ENCODE data around the gene PCDHGC4.

Gene PCDHGC4

DNA sequence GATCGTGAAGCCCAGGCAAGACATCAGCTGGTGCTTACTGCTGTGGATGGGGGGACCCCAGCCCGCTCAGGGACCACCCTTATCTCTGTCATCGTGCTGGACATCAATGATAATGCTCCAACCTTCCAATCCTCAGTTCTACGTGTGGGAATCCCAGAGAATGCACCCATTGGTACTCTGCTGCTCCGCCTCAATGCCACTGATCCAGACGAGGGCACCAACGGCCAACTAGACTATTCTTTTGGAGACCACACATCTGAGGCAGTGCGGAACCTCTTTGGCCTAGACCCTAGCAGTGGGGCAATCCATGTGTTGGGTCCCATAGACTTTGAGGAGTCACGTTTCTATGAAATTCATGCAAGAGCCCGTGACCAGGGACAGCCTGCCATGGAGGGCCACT is 5.0 kb downstream of the PCDHGC4 start:
- TF ChIP-seq, protein P1, sequence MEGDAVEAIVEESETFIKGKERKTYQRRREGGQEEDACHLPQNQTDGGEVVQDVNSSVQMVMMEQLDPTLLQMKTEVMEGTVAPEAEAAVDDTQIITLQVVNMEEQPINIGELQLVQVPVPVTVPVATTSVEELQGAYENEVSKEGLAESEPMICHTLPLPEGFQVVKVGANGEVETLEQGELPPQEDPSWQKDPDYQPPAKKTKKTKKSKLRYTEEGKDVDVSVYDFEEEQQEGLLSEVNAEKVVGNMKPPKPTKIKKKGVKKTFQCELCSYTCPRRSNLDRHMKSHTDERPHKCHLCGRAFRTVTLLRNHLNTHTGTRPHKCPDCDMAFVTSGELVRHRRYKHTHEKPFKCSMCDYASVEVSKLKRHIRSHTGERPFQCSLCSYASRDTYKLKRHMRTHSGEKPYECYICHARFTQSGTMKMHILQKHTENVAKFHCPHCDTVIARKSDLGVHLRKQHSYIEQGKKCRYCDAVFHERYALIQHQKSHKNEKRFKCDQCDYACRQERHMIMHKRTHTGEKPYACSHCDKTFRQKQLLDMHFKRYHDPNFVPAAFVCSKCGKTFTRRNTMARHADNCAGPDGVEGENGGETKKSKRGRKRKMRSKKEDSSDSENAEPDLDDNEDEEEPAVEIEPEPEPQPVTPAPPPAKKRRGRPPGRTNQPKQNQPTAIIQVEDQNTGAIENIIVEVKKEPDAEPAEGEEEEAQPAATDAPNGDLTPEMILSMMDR (IDR thresholded peaks at IDR 0.05; ENCODE audit: insufficient read depth, low read depth, low read length, missing control alignments): no peak
- H3K4me3 ChIP-seq (ENCODE audit: low read depth, low read length): no peak overlapping the region
- DNase-seq (ENCODE audit: low read depth): no peak

DNA sequence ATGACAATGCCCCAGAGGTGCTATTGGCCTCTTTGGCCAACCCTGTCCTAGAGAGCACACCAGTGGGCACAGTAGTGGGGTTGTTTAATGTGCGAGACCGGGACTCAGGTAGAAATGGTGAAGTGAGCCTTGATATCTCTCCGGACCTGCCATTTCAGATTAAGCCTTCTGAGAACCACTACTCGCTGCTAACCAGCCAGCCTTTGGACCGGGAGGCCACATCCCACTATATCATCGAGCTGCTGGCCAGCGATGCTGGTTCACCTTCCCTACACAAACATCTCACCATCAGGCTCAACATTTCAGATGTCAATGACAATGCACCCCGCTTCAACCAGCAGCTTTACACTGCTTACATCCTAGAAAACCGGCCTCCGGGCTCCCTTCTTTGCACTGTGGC is 5.4 kb downstream of the PCDHGC4 start:
- TF ChIP-seq, protein P1 (IDR thresholded peaks at IDR 0.05; ENCODE audit: insufficient read depth, low read depth, low read length, missing control alignments): no peak
- H3K4me3 ChIP-seq (ENCODE audit: low read depth, low read length): no peak overlapping the region
- DNase-seq (ENCODE audit: low read depth): no peak

DNA sequence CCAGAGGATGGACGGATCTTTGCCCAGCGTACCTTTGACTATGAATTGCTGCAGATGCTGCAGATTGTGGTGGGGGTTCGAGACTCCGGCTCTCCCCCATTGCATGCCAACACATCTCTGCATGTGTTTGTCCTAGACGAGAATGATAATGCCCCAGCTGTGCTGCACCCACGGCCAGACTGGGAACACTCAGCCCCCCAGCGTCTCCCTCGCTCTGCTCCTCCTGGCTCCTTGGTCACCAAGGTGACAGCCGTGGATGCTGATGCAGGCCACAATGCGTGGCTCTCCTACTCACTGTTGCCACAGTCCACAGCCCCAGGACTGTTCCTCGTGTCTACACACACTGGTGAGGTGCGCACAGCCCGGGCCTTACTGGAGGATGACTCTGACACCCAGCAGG is 5.9 kb downstream of the PCDHGC4 start:
- TF ChIP-seq, protein P1 (IDR thresholded peaks at IDR 0.05; ENCODE audit: insufficient read depth, low read depth, low read length, missing control alignments): no peak
- no peak overlapping the region for H3K4me3 ChIP-seq (ENCODE audit: low read depth, low read length)
- DNase-seq (ENCODE audit: low read depth): no peak

DNA sequence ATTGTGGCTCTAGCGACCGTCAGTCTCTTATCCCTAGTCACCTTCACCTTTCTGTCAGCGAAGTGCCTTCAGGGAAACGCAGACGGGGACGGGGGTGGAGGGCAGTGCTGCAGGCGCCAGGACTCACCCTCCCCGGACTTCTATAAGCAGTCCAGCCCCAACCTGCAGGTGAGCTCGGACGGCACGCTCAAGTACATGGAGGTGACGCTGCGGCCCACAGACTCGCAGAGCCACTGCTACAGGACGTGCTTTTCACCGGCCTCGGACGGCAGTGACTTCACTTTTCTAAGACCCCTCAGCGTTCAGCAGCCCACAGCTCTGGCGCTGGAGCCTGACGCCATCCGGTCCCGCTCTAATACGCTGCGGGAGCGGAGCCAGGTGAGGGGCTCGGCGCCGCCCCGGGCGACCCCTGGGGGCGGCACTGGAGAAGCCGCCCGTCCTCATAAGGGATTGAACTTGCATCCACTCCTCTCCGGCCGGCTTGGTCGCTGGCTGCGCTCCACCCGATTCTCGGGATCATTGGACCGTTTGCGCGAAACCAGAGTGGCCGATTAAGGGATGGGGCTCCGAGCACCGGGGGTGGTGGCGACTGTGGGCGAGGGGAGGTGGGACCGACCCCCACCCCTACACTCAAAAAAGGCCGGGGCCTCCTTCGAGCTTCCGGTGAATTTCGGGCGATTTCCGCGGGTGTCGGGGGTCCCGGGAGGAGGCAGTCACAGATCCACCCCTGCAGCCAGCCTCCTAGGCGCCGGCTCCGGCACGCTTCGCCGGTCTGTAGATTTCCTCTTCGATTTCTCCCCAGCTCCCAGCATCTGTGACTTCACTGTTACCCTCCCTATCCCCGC is 6.7 kb downstream of the PCDHGC4 start:
- peak overlapping the region; percentile 65 for H3K4me3 ChIP-seq (ENCODE audit: low read depth, low read length)
- DNase-seq (ENCODE audit: low read depth): peak; percentile 37
- TF ChIP-seq, protein P1 (IDR thresholded peaks at IDR 0.05; ENCODE audit: insufficient read depth, low read depth, low read length, missing control alignments): peak; percentile 0

DNA sequence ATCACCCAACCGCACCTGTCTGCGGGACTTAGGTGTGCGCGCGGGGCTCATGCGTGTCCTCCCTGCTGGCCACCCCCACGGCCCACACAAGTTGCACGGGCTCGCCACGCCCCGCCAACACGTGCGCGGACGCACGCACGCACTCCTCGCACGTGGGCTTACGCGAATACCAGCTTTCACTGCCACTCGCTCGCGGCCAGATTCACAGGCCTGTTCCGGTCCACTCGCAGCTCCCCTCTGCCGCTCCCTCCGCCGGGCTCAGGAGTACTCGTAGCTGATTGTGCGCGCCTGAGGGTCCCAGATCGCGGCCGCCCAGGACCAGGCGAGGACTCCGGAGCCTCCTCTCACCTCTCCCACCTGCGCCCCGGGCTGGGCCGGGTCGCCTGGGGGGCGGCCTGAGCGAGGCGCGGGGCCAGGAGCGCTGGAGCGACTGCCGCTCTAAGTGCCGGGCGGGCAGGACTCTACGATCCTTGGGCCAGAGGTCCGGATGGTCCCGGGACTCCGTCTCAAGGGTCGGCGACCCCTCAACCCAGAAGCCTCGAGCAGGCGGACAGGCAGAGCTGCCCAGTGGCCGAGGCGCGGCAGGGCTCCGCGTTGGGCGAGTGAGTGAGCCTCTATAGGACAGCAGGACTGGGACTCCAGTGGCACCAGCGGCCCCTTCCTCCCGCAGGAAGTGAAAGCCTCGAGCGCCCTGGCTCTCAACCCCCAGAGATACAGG is 7.5 kb downstream of the PCDHGC4 start:
- peak overlapping the region; percentile 65 for H3K4me3 ChIP-seq (ENCODE audit: low read depth, low read length)
- DNase-seq (ENCODE audit: low read depth): peak; percentile 74
- TF ChIP-seq, protein P1 (IDR thresholded peaks at IDR 0.05; ENCODE audit: insufficient read depth, low read depth, low read length, missing control alignments): no peak

DNA sequence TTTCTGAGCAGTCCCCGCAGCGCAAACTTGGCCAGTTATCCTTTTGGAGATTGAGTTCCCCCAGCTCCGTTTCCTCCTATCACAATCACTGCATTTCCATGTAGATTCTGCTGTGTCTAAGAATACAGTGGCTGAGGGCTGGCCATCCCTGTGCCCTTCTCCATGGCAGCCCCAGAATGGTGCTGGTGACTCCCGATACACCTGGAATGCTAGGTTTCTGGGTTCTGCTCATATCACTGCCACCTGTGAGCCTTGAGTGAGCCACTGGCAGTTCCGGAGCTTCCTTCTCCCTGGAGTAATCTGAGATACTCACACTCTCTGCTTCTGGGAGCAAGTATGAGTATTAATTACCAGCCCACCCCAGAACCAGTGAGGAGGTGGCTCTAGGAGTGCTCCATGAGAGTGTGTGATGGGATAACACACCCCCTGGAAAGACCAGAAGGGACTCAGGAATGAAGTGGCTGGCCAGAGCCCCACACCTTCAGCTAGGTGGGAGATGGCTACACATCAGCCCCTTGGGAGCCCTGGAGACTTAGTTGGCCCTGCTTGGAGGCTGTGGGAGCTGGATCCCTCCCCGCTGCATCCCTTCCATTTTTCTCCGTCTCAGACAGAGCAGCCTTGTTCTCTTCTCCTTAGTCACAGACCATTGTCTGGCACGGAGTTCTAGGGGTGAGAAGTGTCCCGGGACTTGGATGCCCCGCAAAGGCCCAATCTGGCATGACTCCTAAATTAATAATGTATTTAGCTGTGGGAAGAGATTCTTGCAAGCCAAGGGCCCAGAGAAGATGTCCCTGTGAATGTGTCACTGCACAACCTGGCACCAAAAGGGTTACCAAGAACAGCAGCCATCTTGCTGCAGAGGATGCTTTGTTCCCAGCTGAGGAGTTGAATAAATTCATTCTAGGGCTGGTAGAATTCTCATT is 8.9 kb downstream of the PCDHGC4 start:
- no peak for DNase-seq (ENCODE audit: low read depth)
- H3K4me3 ChIP-seq (ENCODE audit: low read depth, low read length): no peak overlapping the region
- TF ChIP-seq, protein P1 (IDR thresholded peaks at IDR 0.05; ENCODE audit: insufficient read depth, low read depth, low read length, missing control alignments): no peak
